ENCODE data around the gene CEP162. TPM values are rescaled to one million over a fixed set of nuclear protein-coding genes. Genes with fewer than 3 reads are reported as not detected.
"Not testable (repeated sequence)": the region's sequence is repeated elsewhere in the genome, so short reads cannot be mapped to it uniquely, and the experiment has no call there.

Gene CEP162
- total RNA-seq, 1 experiment from 2014 or later = 12.1 TPM

DNA sequence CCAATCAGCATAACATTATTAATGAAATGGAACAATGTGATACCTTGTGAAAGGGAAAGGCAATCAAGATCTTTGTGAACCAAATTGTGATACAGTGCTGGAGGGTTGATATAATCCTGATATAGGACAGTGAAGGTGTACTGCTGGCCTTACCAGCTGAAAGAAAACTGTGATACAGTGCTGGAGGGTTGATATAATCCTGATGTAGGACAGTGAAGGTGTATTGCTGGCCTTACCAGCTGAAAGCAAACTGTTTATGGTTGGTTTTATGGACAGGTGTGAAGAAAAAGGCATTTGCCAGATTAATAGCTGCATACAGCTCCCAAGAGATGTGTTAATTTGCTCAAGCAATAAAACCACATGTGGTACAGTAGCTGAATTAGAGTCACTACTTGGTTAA, 119.9 kb downstream of the CEP162 start:
- TF ChIP-seq, protein P1, sequence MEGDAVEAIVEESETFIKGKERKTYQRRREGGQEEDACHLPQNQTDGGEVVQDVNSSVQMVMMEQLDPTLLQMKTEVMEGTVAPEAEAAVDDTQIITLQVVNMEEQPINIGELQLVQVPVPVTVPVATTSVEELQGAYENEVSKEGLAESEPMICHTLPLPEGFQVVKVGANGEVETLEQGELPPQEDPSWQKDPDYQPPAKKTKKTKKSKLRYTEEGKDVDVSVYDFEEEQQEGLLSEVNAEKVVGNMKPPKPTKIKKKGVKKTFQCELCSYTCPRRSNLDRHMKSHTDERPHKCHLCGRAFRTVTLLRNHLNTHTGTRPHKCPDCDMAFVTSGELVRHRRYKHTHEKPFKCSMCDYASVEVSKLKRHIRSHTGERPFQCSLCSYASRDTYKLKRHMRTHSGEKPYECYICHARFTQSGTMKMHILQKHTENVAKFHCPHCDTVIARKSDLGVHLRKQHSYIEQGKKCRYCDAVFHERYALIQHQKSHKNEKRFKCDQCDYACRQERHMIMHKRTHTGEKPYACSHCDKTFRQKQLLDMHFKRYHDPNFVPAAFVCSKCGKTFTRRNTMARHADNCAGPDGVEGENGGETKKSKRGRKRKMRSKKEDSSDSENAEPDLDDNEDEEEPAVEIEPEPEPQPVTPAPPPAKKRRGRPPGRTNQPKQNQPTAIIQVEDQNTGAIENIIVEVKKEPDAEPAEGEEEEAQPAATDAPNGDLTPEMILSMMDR (conservative IDR thresholded peaks at IDR 0.05; ENCODE audit: low read depth, low read length) = no peak
- no peak for TF ChIP-seq EZH2 (IDR thresholded peaks at IDR 0.05; ENCODE audit: borderline replicate concordance, low read depth, low read length, poor library complexity, severe bottlenecking)
- CTCF ChIA-PET = no interaction called here
- Histone ChIP-seq H3K4me3 (ENCODE audit: low read depth, low read length, poor library complexity, severe bottlenecking) (no peak overlapping the region), H3K27ac (ENCODE audit: low read depth, low read length, poor library complexity, severe bottlenecking) (no peak overlapping the region), H3K9me3 (ENCODE audit: low read depth, low read length, poor library complexity, severe bottlenecking) (no peaks in the 10 kb centered on the region), H3K36me3 (ENCODE audit: insufficient read depth, low read length, poor library complexity, severe bottlenecking) (no peaks in the 10 kb centered on the region), H3K4me1 (ENCODE audit: insufficient read depth, low read length, poor library complexity, severe bottlenecking) (peaks cover 18% of the 10 kb centered on the region), H3K27me3 (replicated peaks; ENCODE audit: insufficient read depth, low read depth, low read length, poor library complexity) (no peaks in the 10 kb centered on the region)
- intact Hi-C loops (cut with micrococcal nuclease; ENCODE audit: unreplicated experiment) = no loop called here
- POLR2A ChIA-PET (ENCODE audit: low non-redundant PET) = no interaction called here
- DNase-seq (ENCODE audit: low spot score) = peak; percentile 15
- BruUV-seq (replicated peaks) = no TSS peak

DNA sequence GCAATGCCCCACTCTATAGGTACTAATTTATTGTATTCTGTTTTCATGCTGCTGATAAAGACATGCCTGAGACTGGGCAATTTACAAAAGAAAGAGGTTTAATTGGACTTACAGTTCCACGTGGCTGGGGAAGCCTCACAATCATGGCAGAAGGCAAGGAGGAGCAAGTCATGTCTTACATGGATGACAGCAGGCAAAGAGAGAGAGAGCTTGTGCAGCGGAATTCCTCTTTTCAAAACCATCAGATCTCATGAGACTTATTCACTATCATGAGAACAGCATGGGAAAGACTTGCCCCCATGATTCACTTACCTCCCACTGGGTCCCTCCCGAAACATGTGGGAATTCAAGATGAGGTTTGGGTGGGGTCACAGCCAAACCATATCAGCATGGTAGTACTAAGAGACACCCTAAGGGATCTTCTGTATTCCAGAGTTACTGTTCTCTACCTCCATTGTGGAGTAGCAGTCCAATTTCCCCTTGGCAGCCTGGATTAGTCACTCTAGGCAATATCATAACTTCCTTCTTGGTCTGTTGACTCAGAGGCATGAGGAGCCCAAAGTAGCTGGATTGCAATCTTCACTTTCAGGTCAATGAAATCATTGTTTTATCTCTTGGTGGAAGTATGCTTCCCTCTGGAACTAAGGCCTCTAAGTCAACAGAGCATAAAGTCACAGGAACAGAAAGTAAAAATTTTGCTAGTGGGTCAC, 122.1 kb downstream of the CEP162 start:
- H3K9me3 ChIP-seq (ENCODE audit: low read depth, low read length, poor library complexity, severe bottlenecking); H3K36me3 ChIP-seq (ENCODE audit: insufficient read depth, low read length, poor library complexity, severe bottlenecking); BruUV-seq (replicated peaks); H3K27me3 ChIP-seq (replicated peaks; ENCODE audit: insufficient read depth, low read depth, low read length, poor library complexity); H3K27ac ChIP-seq (ENCODE audit: low read depth, low read length, poor library complexity, severe bottlenecking); CTCF ChIA-PET; DNase-seq (ENCODE audit: low spot score); H3K4me3 ChIP-seq (ENCODE audit: low read depth, low read length, poor library complexity, severe bottlenecking); POLR2A ChIA-PET (ENCODE audit: low non-redundant PET); intact Hi-C loops (cut with micrococcal nuclease; ENCODE audit: unreplicated experiment): not testable (repeated sequence)
- H3K4me1 ChIP-seq (ENCODE audit: insufficient read depth, low read length, poor library complexity, severe bottlenecking) = peaks cover 22% of the 10 kb centered on the region

DNA sequence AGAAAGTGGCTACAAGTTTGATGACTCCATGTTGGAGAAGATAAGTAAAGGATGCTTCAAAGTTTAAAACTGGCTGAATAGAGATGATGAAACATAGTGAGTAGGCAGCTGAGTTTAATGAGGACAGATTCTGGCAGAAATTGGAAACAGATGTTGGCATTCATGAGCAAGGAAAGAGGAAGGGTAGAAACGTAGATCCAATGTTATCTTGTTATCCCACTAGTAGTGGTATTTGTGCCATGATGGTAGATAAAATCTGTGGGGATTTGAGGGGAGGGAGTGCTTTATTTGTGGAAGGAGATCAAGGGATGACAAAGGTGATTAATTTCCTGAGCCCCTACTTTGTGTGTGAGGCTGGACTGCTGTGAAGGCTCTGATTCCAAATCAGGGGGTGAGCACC, 124.4 kb downstream of the CEP162 start:
- no TSS peak for BruUV-seq (replicated peaks)
- TF ChIP-seq, protein P1 (conservative IDR thresholded peaks at IDR 0.05; ENCODE audit: low read depth, low read length) = no peak
- no peak for TF ChIP-seq EZH2 (IDR thresholded peaks at IDR 0.05; ENCODE audit: borderline replicate concordance, low read depth, low read length, poor library complexity, severe bottlenecking)
- DNase-seq (ENCODE audit: low spot score) = peak; percentile 77

DNA sequence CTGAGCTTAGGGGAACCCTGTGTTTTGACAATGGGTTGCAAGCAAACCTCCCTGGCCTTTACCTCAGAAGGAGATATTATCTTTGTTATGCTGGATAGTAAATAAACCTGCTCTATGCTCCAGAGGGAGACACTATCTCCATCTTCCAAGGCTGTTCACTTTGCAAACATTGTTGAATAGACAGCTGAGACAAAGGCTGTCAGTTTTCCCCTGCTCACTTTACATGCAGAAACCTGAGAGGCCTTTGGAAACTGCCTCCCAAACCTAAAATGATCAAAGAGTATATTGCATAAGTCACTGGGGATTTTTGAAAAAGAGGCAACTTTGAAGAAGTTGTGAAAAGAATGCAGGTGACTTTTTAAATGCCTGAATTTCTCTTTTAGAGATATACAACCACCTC, 132.3 kb downstream of the CEP162 start:
- H3K27ac ChIP-seq (ENCODE audit: low read depth, low read length, poor library complexity, severe bottlenecking) = no peak overlapping the region
- H3K4me3 ChIP-seq (ENCODE audit: low read depth, low read length, poor library complexity, severe bottlenecking) = no peak overlapping the region
- CTCF ChIA-PET = no interaction called here
- no peaks in the 10 kb centered on the region for H3K27me3 ChIP-seq (replicated peaks; ENCODE audit: insufficient read depth, low read depth, low read length, poor library complexity)
- no peak for DNase-seq (ENCODE audit: low spot score)
- no peaks in the 10 kb centered on the region for H3K9me3 ChIP-seq (ENCODE audit: low read depth, low read length, poor library complexity, severe bottlenecking)
- TF ChIP-seq, protein P1 (conservative IDR thresholded peaks at IDR 0.05; ENCODE audit: low read depth, low read length) = no peak
- TF ChIP-seq EZH2 (IDR thresholded peaks at IDR 0.05; ENCODE audit: borderline replicate concordance, low read depth, low read length, poor library complexity, severe bottlenecking) = no peak
- no TSS peak for BruUV-seq (replicated peaks)
- no peaks in the 10 kb centered on the region for H3K4me1 ChIP-seq (ENCODE audit: insufficient read depth, low read length, poor library complexity, severe bottlenecking)
- intact Hi-C loops (cut with micrococcal nuclease; ENCODE audit: unreplicated experiment) = no loop called here
- POLR2A ChIA-PET (ENCODE audit: low non-redundant PET) = no interaction called here
- no peaks in the 10 kb centered on the region for H3K36me3 ChIP-seq (ENCODE audit: insufficient read depth, low read length, poor library complexity, severe bottlenecking)

More for the DNA sequence above, 124.4 kb downstream of the CEP162 start:
- Histone ChIP-seq H3K4me3 (ENCODE audit: low read depth, low read length, poor library complexity, severe bottlenecking) (no peak overlapping the region), H3K27ac (ENCODE audit: low read depth, low read length, poor library complexity, severe bottlenecking) (peak overlapping the region; percentile 33), H3K9me3 (ENCODE audit: low read depth, low read length, poor library complexity, severe bottlenecking) (no peaks in the 10 kb centered on the region), H3K4me1 (ENCODE audit: insufficient read depth, low read length, poor library complexity, severe bottlenecking) (peaks cover 22% of the 10 kb centered on the region), H3K27me3 (replicated peaks; ENCODE audit: insufficient read depth, low read depth, low read length, poor library complexity) (no peaks in the 10 kb centered on the region), H3K36me3 (ENCODE audit: insufficient read depth, low read length, poor library complexity, severe bottlenecking) (no peaks in the 10 kb centered on the region)
- ChIA-PET CTCF (no interaction called here), POLR2A (ENCODE audit: low non-redundant PET) (no interaction called here)
- intact Hi-C loops (cut with micrococcal nuclease; ENCODE audit: unreplicated experiment) = no loop called here

Measured in A673 (cell line).